ENCODE data around the gene COL25A1. TPM values are rescaled to one million over a fixed set of nuclear protein-coding genes. Genes with fewer than 3 reads are reported as not detected.

COL25A1 gene
- total RNA-seq, 1 experiment from 2014 or later = not detected

GRCh38 chr4:108846568-108846967, 455.9 kb downstream of the COL25A1 start:
- no peaks in the 10 kb centered on the region for H3K4me1 Mint-ChIP-seq (ENCODE audit: low read depth, unreplicated experiment)
- no peaks in the 10 kb centered on the region for H3K27me3 Mint-ChIP-seq (ENCODE audit: unreplicated experiment)
- DNase-seq = no peak
- CTCF ChIA-PET = no interaction called here
- no TSS peak for BruUV-seq (replicated peaks)
- H3K9me3 Mint-ChIP-seq (ENCODE audit: low read depth, unreplicated experiment) = no peaks in the 10 kb centered on the region
- intact Hi-C loops (cut with micrococcal nuclease; ENCODE audit: unreplicated experiment) = no loop called here
- H3K27ac Mint-ChIP-seq (ENCODE audit: unreplicated experiment) = no peak overlapping the region
- no peak for TF ChIP-seq CTCF (IDR thresholded peaks at IDR 0.05; ENCODE audit: unreplicated experiment)
- no peak overlapping the region for H3K4me3 Mint-ChIP-seq (ENCODE audit: low read depth, unreplicated experiment)
- no peaks in the 10 kb centered on the region for H3K36me3 Mint-ChIP-seq (ENCODE audit: insufficient read depth, unreplicated experiment)

- intact Hi-C loops (cut with micrococcal nuclease; ENCODE audit: unreplicated experiment) = no loop called here
- Mint-ChIP-seq H3K36me3 (ENCODE audit: insufficient read depth, unreplicated experiment) (no peaks in the 10 kb centered on the region), H3K4me1 (ENCODE audit: low read depth, unreplicated experiment) (no peaks in the 10 kb centered on the region), H3K27me3 (ENCODE audit: unreplicated experiment) (no peaks in the 10 kb centered on the region), H3K27ac (ENCODE audit: unreplicated experiment) (no peak overlapping the region), H3K4me3 (ENCODE audit: low read depth, unreplicated experiment) (no peak overlapping the region), H3K9me3 (ENCODE audit: low read depth, unreplicated experiment) (no peaks in the 10 kb centered on the region)
- no TSS peak for BruUV-seq (replicated peaks)
- CTCF ChIA-PET = no interaction called here
- no peak for DNase-seq
- no peak for TF ChIP-seq CTCF (IDR thresholded peaks at IDR 0.05; ENCODE audit: unreplicated experiment)
Observed at GRCh38 chr4:108840426-108840975, 462.0 kb downstream of the COL25A1 start.

GRCh38 chr4:108839333-108839732, 463.1 kb downstream of the COL25A1 start:
- intact Hi-C loops (cut with micrococcal nuclease; ENCODE audit: unreplicated experiment) = no loop called here
- Mint-ChIP-seq H3K27me3 (ENCODE audit: unreplicated experiment) (no peaks in the 10 kb centered on the region), H3K27ac (ENCODE audit: unreplicated experiment) (no peak overlapping the region), H3K36me3 (ENCODE audit: insufficient read depth, unreplicated experiment) (no peaks in the 10 kb centered on the region), H3K4me3 (ENCODE audit: low read depth, unreplicated experiment) (no peak overlapping the region), H3K9me3 (ENCODE audit: low read depth, unreplicated experiment) (no peaks in the 10 kb centered on the region), H3K4me1 (ENCODE audit: low read depth, unreplicated experiment) (no peaks in the 10 kb centered on the region)
- CTCF ChIA-PET = interaction anchor here (0.6 kb wide), 1 partner anchor 415 kb away, joined by 5 read pairs; no protein-coding TSS in a partner anchor
- no peak for TF ChIP-seq CTCF (IDR thresholded peaks at IDR 0.05; ENCODE audit: unreplicated experiment)
- BruUV-seq (replicated peaks) = no TSS peak
- DNase-seq = no peak

GRCh38 chr4:108838451-108838850, 464.0 kb downstream of the COL25A1 start:
- no peak for DNase-seq
- H3K4me3 Mint-ChIP-seq (ENCODE audit: low read depth, unreplicated experiment) = no peak overlapping the region
- no peaks in the 10 kb centered on the region for H3K36me3 Mint-ChIP-seq (ENCODE audit: insufficient read depth, unreplicated experiment)
- H3K9me3 Mint-ChIP-seq (ENCODE audit: low read depth, unreplicated experiment) = no peaks in the 10 kb centered on the region
- no peaks in the 10 kb centered on the region for H3K27me3 Mint-ChIP-seq (ENCODE audit: unreplicated experiment)
- CTCF ChIA-PET = no interaction called here
- no peak overlapping the region for H3K27ac Mint-ChIP-seq (ENCODE audit: unreplicated experiment)
- TF ChIP-seq CTCF (IDR thresholded peaks at IDR 0.05; ENCODE audit: unreplicated experiment) = no peak
- intact Hi-C loops (cut with micrococcal nuclease; ENCODE audit: unreplicated experiment) = no loop called here
- no peaks in the 10 kb centered on the region for H3K4me1 Mint-ChIP-seq (ENCODE audit: low read depth, unreplicated experiment)
- BruUV-seq (replicated peaks) = no TSS peak
